Heart right ventricle (tissue), 16 donors: Measurements from ENCODE around the gene PTPRE. TPM values are rescaled to one million over a fixed set of nuclear protein-coding genes. Genes with fewer than 3 reads are reported as not detected.

ENCODE experiments used
- ATAC-seq, 8 donors: fragments of 200-7000 bp; cut with Tn5 transposase; one replicate each; pipeline ENCODE4 v1.9.1; 2020; ENCODE audit warnings: mild to moderate bottlenecking in 8 of 8, moderate library complexity in 8 of 8, moderate number of reproducible peaks in 1 of 8
- DNase-seq, 2 donors: peaks; one replicate each; pipeline ENCODE4 v3.0.0-alpha.2; 2020
- H3K27ac ChIP-seq, 10 donors: fragments of 200-600 bp; sonication (generic) in 2 of 10; one replicate each; pipeline versions ENCODE4 v1.5.0 to v1.8.0; 2020 to 2022; ENCODE audit warnings: mild to moderate bottlenecking in 3 of 10
- H3K27me3 ChIP-seq, 7 donors: fragments of 200-600 bp; one replicate each; pipeline ENCODE4 v1.8.0; 2021 to 2022; ENCODE audit warnings: mild to moderate bottlenecking in 2 of 7
- H3K36me3 ChIP-seq, 9 donors: fragments of 200-600 bp; sonication (generic) in 1 of 9; one replicate each; pipeline versions ENCODE4 v1.5.0 to v1.8.0; 2020 to 2022; ENCODE audit warnings: mild to moderate bottlenecking in 2 of 9
- H3K4me1 ChIP-seq, 9 donors: fragments of 200-600 bp; sonication (generic) in 1 of 9; one replicate each; pipeline versions ENCODE4 v1.5.0 to v1.8.0; 2020 to 2022; ENCODE audit warnings: mild to moderate bottlenecking in 4 of 9
- H3K4me3 ChIP-seq, 10 donors: fragments of 200-600 bp; sonication (generic) in 2 of 10; one replicate each; pipeline versions ENCODE4 v1.5.0 to v1.8.0; 2020 to 2022; ENCODE audit warnings: mild to moderate bottlenecking in 7 of 10, moderate library complexity in 2 of 10
- H3K9me3 ChIP-seq, 11 donors: fragments of 200-600 bp in 10 of 11; sonication (generic) in 2 of 11; one replicate each; pipeline versions ENCODE4 v1.5.0 to v1.8.0; 2013 to 2022; ENCODE audit warnings: mild to moderate bottlenecking in 2 of 11, control low read depth in 1 of 11, moderate library complexity in 1 of 11
- CTCF ChIP-seq, 9 donors: fragments of 200-600 bp; sonication (generic) in 2 of 9; IDR thresholded peaks; one replicate each; pipeline versions ENCODE4 v1.5.0 to v1.8.0; 2021 to 2022; ENCODE audit warnings: antibody characterized with exemption in 9 of 9, mild to moderate bottlenecking in 5 of 9, moderate library complexity in 1 of 9
- WGBS, 2 donors: extraction: QIAGEN DNeasy Blood & Tissue Kit; methylation state at CpG; one replicate each; pipeline ENCODE4 v1.1.7; 2013; ENCODE audit warnings: inconsistent platforms in 1 of 2; 5-methylcytosine and 5-hydroxymethylcytosine counted together
- intact Hi-C, 10 donors: fragments of 100-400 bp; cut with DNase I; formaldehyde crosslinking; loops; one replicate each; pipeline versions ENCODE4 v1.11.1 to v1.14.2; 2022
- polyA plus RNA-seq, 2 donors: library from polyadenylated mRNA; stranded (reverse); fragments of 200-250 nt; gene quantifications; one replicate each; pipeline ENCODE4 v1.2.3, GENCODE V29; 2013
- total RNA-seq, 10 donors: library from RNA; stranded (reverse); fragmentation: NEBNext Ultra II Directional in 3 of 10; extraction: Animal tissue kit (Norgen Biotek cat#: 25700) in 3 of 10; gene quantifications; one replicate each; pipeline versions ENCODE4 v1.2.1 to v1.2.4, GENCODE V29; 2021 to 2023
- donor health status: Arrhythmogenic right ventricular cardiomyopathy.
- donor health status: ischemic (EF 13 %, LVEDD 7.1; RV severe dilation, severe dysfunction).
- donor health status: healthy with polysubstance abuse.
- donor health status: DM: no; HTN: yes; CAD: no.
- donor health status: DM: no; HTN: no; CAD: no.
- donor health status: ischemic (EF 25% LVEDD 6.9; RV normal size, moderate dysfunction).
- donor health status: ischemic (EF 25% LVEDD 5.7; RV mildly dilated, moderate dysfunction).
- donor health status: healthy.
- donor health status: DM: yes; HTN: yes; CAD: no.
- donor health status: Ischemic cardiomyopathy.
- donor health status: ischemic (EF 35%, LVEDD 5.7; RV mildly dilated, moderate dysfunction).
- donor health status: nonischemic (EF 11% LVEDD 7.7; RV severe dilation, severe dysfunction).
- donor health status: DM: yes; HTN: yes; CAD: no.
- donor health status: PGD.
- donor health status: ischemic (EF 29% LVEDD 5.4; RV normal size, mild dysfunction).
- donor health status: nonischemic (EF 23%, LVEDD 6.1; RV moderate dilation, normal function).

Gene PTPRE
- total and polyA plus RNA-seq, 12 donors = 6.1 to 42.8 (median 22.1) TPM

DNA sequence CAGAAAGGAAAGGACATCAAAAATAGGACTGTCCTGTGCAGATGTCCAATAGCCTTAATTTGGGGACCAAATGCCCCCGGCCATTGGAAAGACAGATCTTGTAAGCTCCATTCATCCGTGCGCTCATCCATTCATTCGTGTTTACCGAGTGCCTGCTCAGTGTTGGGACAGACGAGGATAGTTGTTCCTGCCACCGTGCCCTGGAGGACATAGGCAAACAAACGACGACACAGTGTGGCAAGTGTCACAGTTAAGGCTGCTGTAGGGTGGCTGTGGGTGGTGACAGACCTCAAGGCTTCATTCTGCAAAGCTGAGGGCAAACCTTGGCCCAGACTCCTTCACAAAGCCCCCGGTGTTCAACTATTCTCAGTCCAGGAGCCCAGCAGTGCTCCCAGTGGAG lies 191.7 kb downstream of the PTPRE start:
- no peak overlapping the region for H3K27ac ChIP-seq
- ATAC-seq (no peak), DNase-seq (no peak)
- H3K9me3 ChIP-seq = no peaks in the 10 kb centered on the region
- no peak overlapping the region for H3K4me3 ChIP-seq
- no peaks in the 10 kb centered on the region for H3K4me1 ChIP-seq
- WGBS, 2 donors = 90 to 94% methylated on average over 10 of the region's 10 CpGs
- no peak for TF ChIP-seq CTCF (IDR thresholded peaks at IDR 0.05)
- intact Hi-C loops = no loop called here
- peaks cover 0 to 58% (median 0%) of the 10 kb centered on the region in 9 donors for H3K36me3 ChIP-seq
- peaks cover 0 to 4% (median 0%) of the 10 kb centered on the region in 7 donors for H3K27me3 ChIP-seq

DNA sequence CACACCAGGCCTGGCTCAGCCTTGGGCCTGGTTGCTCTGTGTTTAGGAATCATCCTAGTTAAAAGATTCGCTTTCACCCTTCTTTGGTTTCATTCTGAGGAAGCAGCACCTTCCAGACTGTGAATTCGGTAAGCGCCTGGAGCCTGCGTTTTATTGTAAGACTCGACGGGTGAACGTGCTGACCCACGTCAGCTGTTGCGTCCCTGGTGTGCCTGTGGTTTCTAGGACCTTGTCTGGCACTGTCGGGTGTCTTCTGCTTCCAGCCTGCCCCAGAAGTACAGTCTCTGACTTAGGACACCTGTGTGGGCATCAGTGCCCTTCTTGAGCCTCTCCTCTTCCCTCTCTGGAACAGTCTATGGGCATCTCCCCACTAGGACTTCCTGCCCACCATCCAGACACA lies 193.0 kb downstream of the PTPRE start:
- 96 to 99% methylated on average over 10 of the region's 10 CpGs for WGBS, 2 donors
- TF ChIP-seq CTCF (IDR thresholded peaks at IDR 0.05) = no peak
- H3K27me3 ChIP-seq = peaks cover 0 to 4% (median 0%) of the 10 kb centered on the region in 7 donors
- ATAC-seq = no peak
- H3K36me3 ChIP-seq = peaks cover 0 to 71% (median 0%) of the 10 kb centered on the region in 9 donors
- no peak overlapping the region for H3K4me3 ChIP-seq
- H3K27ac ChIP-seq = no peak overlapping the region
- H3K9me3 ChIP-seq = no peaks in the 10 kb centered on the region
- intact Hi-C loops = no loop called here
- no peak for DNase-seq
- no peaks in the 10 kb centered on the region for H3K4me1 ChIP-seq

DNA sequence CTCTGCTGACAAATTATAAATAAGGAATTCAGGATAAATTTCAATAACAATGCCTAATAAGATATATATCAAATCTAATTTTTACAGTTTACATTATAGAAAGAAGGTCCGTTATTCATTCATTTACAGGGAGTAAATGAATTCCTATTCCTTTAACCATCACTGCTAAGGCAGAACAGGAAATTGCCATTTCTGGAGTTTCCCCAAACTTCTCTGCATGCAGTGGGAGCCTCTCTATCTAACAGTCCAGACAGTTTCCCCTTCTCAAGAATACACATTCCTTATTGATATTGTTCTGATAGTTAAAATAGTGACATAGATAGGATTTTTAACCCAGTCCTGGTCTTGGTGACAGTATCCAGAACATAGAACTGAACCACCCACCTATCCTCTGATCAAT lies 195.0 kb downstream of the PTPRE start:
- ATAC-seq (no peak), DNase-seq (no peak)
- Histone ChIP-seq H3K4me1 (no peaks in the 10 kb centered on the region), H3K4me3 (no peak overlapping the region), H3K9me3 (no peaks in the 10 kb centered on the region), H3K27me3 (peaks cover 0 to 4% (median 0%) of the 10 kb centered on the region in 7 donors), H3K36me3 (peaks cover 0 to 91% (median 0%) of the 10 kb centered on the region in 9 donors), H3K27ac (no peak overlapping the region)
- TF ChIP-seq CTCF (IDR thresholded peaks at IDR 0.05) = no peak
- intact Hi-C loops = no loop called here
- WGBS, 2 donors = 84 to 90% methylated on average over 1 of the region's 1 CpG

GRCh38 chr10:128102480-128103228 lies 195.8 kb downstream of the PTPRE start:
- no peaks in the 10 kb centered on the region for H3K4me1 ChIP-seq
- 73 to 76% methylated on average over 19 of the region's 19 CpGs for WGBS, 2 donors
- intact Hi-C loops = no loop called here
- H3K27me3 ChIP-seq = peaks cover 0 to 3% (median 0%) of the 10 kb centered on the region in 7 donors
- peaks cover 0 to 93% (median 0%) of the 10 kb centered on the region in 9 donors for H3K36me3 ChIP-seq
- H3K9me3 ChIP-seq = no peaks in the 10 kb centered on the region
- no peak overlapping the region for H3K4me3 ChIP-seq
- H3K27ac ChIP-seq = no peak overlapping the region
- ATAC-seq (no peak), DNase-seq (no peak)
- no peak for TF ChIP-seq CTCF (IDR thresholded peaks at IDR 0.05)
